ENCODE results near the gene INIP.

Gene INIP

GRCh38 chr9:112717661-112718331, at the start of gene INIP:
TSS of gene INIP (minus strand) at chr9:112718117. CDS start at chr9:112716485, 1,632 bp downstream.
- H3K4me3 ChIP-seq (ENCODE audit: low read length in 2 of 2) = peak within 1 kb of the TSS; percentile 94 to 99
- H3K27me3 ChIP-seq (ENCODE audit: control insufficient read depth in 1 of 2, insufficient read depth in 2 of 2, low read length in 2 of 2) = no peaks in the 10 kb centered on the region
- peaks cover 8% of the 10 kb centered on the region for H3K4me1 ChIP-seq (ENCODE audit: control insufficient read depth, insufficient read depth, low read length)
- peaks cover 0 to 3% of the 10 kb centered on the region in 2 donors for H3K36me3 ChIP-seq (ENCODE audit: control insufficient read depth in 2 of 2, insufficient read depth in 2 of 2, low read length in 2 of 2)
- H3K9me3 ChIP-seq (ENCODE audit: control insufficient read depth in 2 of 2, low read length in 2 of 2) = no peaks in the 10 kb centered on the region
- H3K9ac ChIP-seq (ENCODE audit: low read length in 2 of 2) = peak within 1 kb of the TSS; percentile 89 to 94
- H3K27ac ChIP-seq (ENCODE audit: low read length) = peak within 1 kb of the TSS; percentile 66

- Histone ChIP-seq H3K27me3 (ENCODE audit: control insufficient read depth in 1 of 2, insufficient read depth in 2 of 2, low read length in 2 of 2) (no peaks in the 10 kb centered on the region), H3K36me3 (ENCODE audit: control insufficient read depth in 2 of 2, insufficient read depth in 2 of 2, low read length in 2 of 2) (peaks cover 0 to 3% of the 10 kb centered on the region in 2 donors), H3K4me1 (ENCODE audit: control insufficient read depth, insufficient read depth, low read length) (peaks cover 13% of the 10 kb centered on the region), H3K9ac (ENCODE audit: low read length in 2 of 2) (no peak overlapping the region), H3K4me3 (ENCODE audit: low read length in 2 of 2) (no peak overlapping the region), H3K9me3 (ENCODE audit: control insufficient read depth in 2 of 2, low read length in 2 of 2) (no peaks in the 10 kb centered on the region), H3K27ac (ENCODE audit: low read length) (no peak overlapping the region)
Observed at GRCh38 chr9:112765281-112765680, 47.4 kb upstream of the INIP start.

GRCh38 chr9:112764837-112765236, 46.9 kb upstream of the INIP start:
- Histone ChIP-seq H3K36me3 (ENCODE audit: control insufficient read depth in 2 of 2, insufficient read depth in 2 of 2, low read length in 2 of 2) (peaks cover 0 to 3% of the 10 kb centered on the region in 2 donors), H3K4me1 (ENCODE audit: control insufficient read depth, insufficient read depth, low read length) (peaks cover 14% of the 10 kb centered on the region), H3K9me3 (ENCODE audit: control insufficient read depth in 2 of 2, low read length in 2 of 2) (no peaks in the 10 kb centered on the region), H3K27ac (ENCODE audit: low read length) (no peak overlapping the region), H3K9ac (ENCODE audit: low read length in 2 of 2) (no peak overlapping the region), H3K4me3 (ENCODE audit: low read length in 2 of 2) (no peak overlapping the region), H3K27me3 (ENCODE audit: control insufficient read depth in 1 of 2, insufficient read depth in 2 of 2, low read length in 2 of 2) (no peaks in the 10 kb centered on the region)

GRCh38 chr9:112764344-112764743, 46.4 kb upstream of the INIP start:
- Histone ChIP-seq H3K4me1 (ENCODE audit: control insufficient read depth, insufficient read depth, low read length) (peaks cover 14% of the 10 kb centered on the region), H3K27me3 (ENCODE audit: control insufficient read depth in 1 of 2, insufficient read depth in 2 of 2, low read length in 2 of 2) (no peaks in the 10 kb centered on the region), H3K9ac (ENCODE audit: low read length in 2 of 2) (no peak overlapping the region), H3K27ac (ENCODE audit: low read length) (no peak overlapping the region), H3K4me3 (ENCODE audit: low read length in 2 of 2) (no peak overlapping the region), H3K9me3 (ENCODE audit: control insufficient read depth in 2 of 2, low read length in 2 of 2) (no peaks in the 10 kb centered on the region), H3K36me3 (ENCODE audit: control insufficient read depth in 2 of 2, insufficient read depth in 2 of 2, low read length in 2 of 2) (peaks cover 0 to 3% of the 10 kb centered on the region in 2 donors)

GRCh38 chr9:112762726-112763518, 45.0 kb upstream of the INIP start:
- H3K27ac ChIP-seq (ENCODE audit: low read length) = no peak overlapping the region
- no peaks in the 10 kb centered on the region for H3K27me3 ChIP-seq (ENCODE audit: control insufficient read depth in 1 of 2, insufficient read depth in 2 of 2, low read length in 2 of 2)

GRCh38 chr9:112761912-112762655, 44.2 kb upstream of the INIP start:
- H3K4me1 ChIP-seq (ENCODE audit: control insufficient read depth, insufficient read depth, low read length) = peaks cover 11% of the 10 kb centered on the region
- no peak overlapping the region for H3K27ac ChIP-seq (ENCODE audit: low read length)
- no peak overlapping the region for H3K9ac ChIP-seq (ENCODE audit: low read length in 2 of 2)
- H3K9me3 ChIP-seq (ENCODE audit: control insufficient read depth in 2 of 2, low read length in 2 of 2) = no peaks in the 10 kb centered on the region
- H3K4me3 ChIP-seq (ENCODE audit: low read length in 2 of 2) = no peak overlapping the region
- no peaks in the 10 kb centered on the region for H3K27me3 ChIP-seq (ENCODE audit: control insufficient read depth in 1 of 2, insufficient read depth in 2 of 2, low read length in 2 of 2)
- H3K36me3 ChIP-seq (ENCODE audit: control insufficient read depth in 2 of 2, insufficient read depth in 2 of 2, low read length in 2 of 2) = no peaks in the 10 kb centered on the region

More at GRCh38 chr9:112762726-112763518, 45.0 kb upstream of the INIP start:
- Histone ChIP-seq H3K36me3 (ENCODE audit: control insufficient read depth in 2 of 2, insufficient read depth in 2 of 2, low read length in 2 of 2) (peaks cover 0 to under 1% of the 10 kb centered on the region in 2 donors), H3K4me3 (ENCODE audit: low read length in 2 of 2) (no peak overlapping the region), H3K9ac (ENCODE audit: low read length in 2 of 2) (no peak overlapping the region), H3K9me3 (ENCODE audit: control insufficient read depth in 2 of 2, low read length in 2 of 2) (no peaks in the 10 kb centered on the region), H3K4me1 (ENCODE audit: control insufficient read depth, insufficient read depth, low read length) (peaks cover 11% of the 10 kb centered on the region)

- Histone ChIP-seq H3K9ac (ENCODE audit: low read length in 2 of 2) (no peak overlapping the region), H3K36me3 (ENCODE audit: control insufficient read depth in 2 of 2, insufficient read depth in 2 of 2, low read length in 2 of 2) (no peaks in the 10 kb centered on the region), H3K4me3 (ENCODE audit: low read length in 2 of 2) (no peak overlapping the region), H3K27ac (ENCODE audit: low read length) (no peak overlapping the region), H3K27me3 (ENCODE audit: control insufficient read depth in 1 of 2, insufficient read depth in 2 of 2, low read length in 2 of 2) (no peaks in the 10 kb centered on the region), H3K4me1 (ENCODE audit: control insufficient read depth, insufficient read depth, low read length) (peaks cover 18% of the 10 kb centered on the region), H3K9me3 (ENCODE audit: control insufficient read depth in 2 of 2, low read length in 2 of 2) (no peaks in the 10 kb centered on the region)
Observed at GRCh38 chr9:112760821-112761220, 42.9 kb upstream of the INIP start.

- Histone ChIP-seq H3K27ac (ENCODE audit: low read length) (no peak overlapping the region), H3K27me3 (ENCODE audit: control insufficient read depth in 1 of 2, insufficient read depth in 2 of 2, low read length in 2 of 2) (no peaks in the 10 kb centered on the region), H3K36me3 (ENCODE audit: control insufficient read depth in 2 of 2, insufficient read depth in 2 of 2, low read length in 2 of 2) (no peaks in the 10 kb centered on the region), H3K4me1 (ENCODE audit: control insufficient read depth, insufficient read depth, low read length) (peaks cover 36% of the 10 kb centered on the region), H3K4me3 (ENCODE audit: low read length in 2 of 2) (no peak overlapping the region), H3K9ac (ENCODE audit: low read length in 2 of 2) (no peak overlapping the region), H3K9me3 (ENCODE audit: control insufficient read depth in 2 of 2, low read length in 2 of 2) (no peaks in the 10 kb centered on the region)
Observed at GRCh38 chr9:112757940-112758339, 40.0 kb upstream of the INIP start.

- peaks cover 40% of the 10 kb centered on the region for H3K4me1 ChIP-seq (ENCODE audit: control insufficient read depth, insufficient read depth, low read length)
- no peaks in the 10 kb centered on the region for H3K9me3 ChIP-seq (ENCODE audit: control insufficient read depth in 2 of 2, low read length in 2 of 2)
- no peak overlapping the region for H3K27ac ChIP-seq (ENCODE audit: low read length)
- H3K36me3 ChIP-seq (ENCODE audit: control insufficient read depth in 2 of 2, insufficient read depth in 2 of 2, low read length in 2 of 2) = no peaks in the 10 kb centered on the region
- H3K4me3 ChIP-seq (ENCODE audit: low read length in 2 of 2) = no peak overlapping the region
- H3K27me3 ChIP-seq (ENCODE audit: control insufficient read depth in 1 of 2, insufficient read depth in 2 of 2, low read length in 2 of 2) = no peaks in the 10 kb centered on the region
- no peak overlapping the region for H3K9ac ChIP-seq (ENCODE audit: low read length in 2 of 2)
Observed at GRCh38 chr9:112757282-112757883, 39.5 kb upstream of the INIP start.

GRCh38 chr9:112755675-112756074, 37.8 kb upstream of the INIP start:
- Histone ChIP-seq H3K4me1 (ENCODE audit: control insufficient read depth, insufficient read depth, low read length) (peaks cover 50% of the 10 kb centered on the region), H3K27ac (ENCODE audit: low read length) (peak overlapping the region; percentile 62), H3K4me3 (ENCODE audit: low read length in 2 of 2) (no peak overlapping the region), H3K27me3 (ENCODE audit: control insufficient read depth in 1 of 2, insufficient read depth in 2 of 2, low read length in 2 of 2) (no peaks in the 10 kb centered on the region), H3K9ac (ENCODE audit: low read length in 2 of 2) (no peak overlapping the region), H3K9me3 (ENCODE audit: control insufficient read depth in 2 of 2, low read length in 2 of 2) (no peaks in the 10 kb centered on the region), H3K36me3 (ENCODE audit: control insufficient read depth in 2 of 2, insufficient read depth in 2 of 2, low read length in 2 of 2) (no peaks in the 10 kb centered on the region)
